HG03378 (cell line): Measurements from ENCODE around the gene EPB41L5.
"Not testable (repeated sequence)": the region's sequence is repeated elsewhere in the genome, so short reads cannot be mapped to it uniquely, and the experiment has no call there.

Experiments
- ATAC-seq: cut with Tn5 transposase; IDR thresholded peaks from one replicate; pipeline ENCODE4 v1.9.1; 2021; ENCODE audit warnings: mild to moderate bottlenecking, moderate library complexity; ENCODE audit not compliant: unreplicated experiment

Gene EPB41L5

DNA sequence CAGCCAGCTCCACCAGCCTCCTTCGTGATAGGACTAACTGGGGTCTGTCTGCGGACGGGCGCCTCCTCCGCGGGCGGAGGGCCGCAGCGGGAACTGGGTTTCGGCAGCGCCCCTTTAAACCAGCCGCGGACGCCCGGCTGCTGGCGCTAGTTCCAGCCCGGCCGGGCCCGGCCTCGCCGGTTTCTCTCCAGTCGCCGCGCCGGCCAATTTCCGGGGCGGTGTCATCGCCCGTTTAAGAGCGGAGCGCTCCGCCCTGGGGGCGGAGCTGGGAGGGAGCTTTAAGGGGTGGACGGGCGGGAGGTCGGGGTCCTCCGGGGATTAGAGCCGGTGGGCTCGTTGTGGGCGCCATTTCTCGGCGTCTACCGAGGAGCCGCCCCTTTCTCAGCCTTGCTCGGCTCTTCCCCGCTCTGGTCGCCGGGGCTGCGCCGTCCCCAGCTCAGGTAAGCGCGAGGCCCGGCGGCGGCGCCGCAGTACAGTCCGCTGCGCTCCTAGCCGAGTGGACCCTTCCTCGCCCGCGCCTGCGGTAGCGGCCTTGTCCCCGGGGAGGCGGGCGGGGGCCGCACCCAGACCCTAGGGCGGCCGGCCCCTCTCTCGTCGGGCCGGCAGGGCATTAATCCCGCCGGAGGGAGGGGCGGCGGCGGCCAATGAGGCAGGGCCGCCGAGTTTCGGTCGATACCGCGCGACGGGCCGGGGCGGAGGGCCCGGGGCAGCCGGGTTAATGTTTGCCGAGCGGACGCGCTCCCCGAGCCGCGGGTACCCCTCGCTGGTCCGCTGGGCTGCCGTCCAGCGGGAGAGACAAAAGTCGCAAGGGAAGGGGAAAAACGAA is at the start of gene EPB41L5:
Gene EPB41L5 (plus strand): TSS at position 307 of the 826 bp plus-strand sequence. CDS start 6,008 bp downstream, outside the sequence.
- peak; percentile 86 for ATAC-seq

DNA sequence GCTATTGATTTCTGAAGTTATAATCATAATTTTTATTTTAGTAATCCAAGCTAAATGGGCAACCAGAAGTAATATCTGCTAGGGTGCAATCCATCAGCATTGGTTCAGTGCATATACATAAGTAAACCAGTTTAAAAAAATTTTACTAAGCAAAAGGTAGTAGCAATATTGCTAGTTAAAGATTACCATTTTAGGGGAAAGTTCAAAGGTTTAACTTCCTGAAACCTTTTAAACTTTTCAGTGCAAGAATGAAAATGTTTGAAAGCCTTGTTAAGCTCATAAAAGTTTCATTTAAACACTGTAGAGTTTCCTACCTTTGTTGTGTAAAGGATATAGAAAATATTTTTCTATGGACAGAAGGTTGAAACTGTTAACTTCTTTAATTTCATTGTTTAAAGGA is 31.0 kb upstream of the EPB41L5 start:
- no peak for ATAC-seq

DNA sequence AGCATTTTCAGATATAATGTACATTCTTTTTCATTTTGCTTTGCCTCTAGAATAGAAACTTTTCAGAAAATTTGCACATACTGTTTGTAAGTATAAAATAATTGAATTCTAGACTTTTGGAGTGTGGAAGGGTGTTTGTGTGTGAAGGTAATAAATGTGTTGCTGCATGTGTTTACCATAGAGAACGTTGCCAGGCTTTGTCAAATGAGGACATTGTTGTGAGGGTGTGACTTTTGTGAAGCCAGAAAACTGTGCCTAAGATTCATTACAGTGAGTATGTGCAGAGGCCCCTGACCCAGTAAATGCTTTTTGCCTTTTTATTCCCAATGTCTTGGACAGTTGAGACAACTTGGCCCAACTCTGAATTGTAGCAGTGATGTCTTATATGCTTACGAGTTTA is 30.4 kb upstream of the EPB41L5 start:
- ATAC-seq = no peak

DNA sequence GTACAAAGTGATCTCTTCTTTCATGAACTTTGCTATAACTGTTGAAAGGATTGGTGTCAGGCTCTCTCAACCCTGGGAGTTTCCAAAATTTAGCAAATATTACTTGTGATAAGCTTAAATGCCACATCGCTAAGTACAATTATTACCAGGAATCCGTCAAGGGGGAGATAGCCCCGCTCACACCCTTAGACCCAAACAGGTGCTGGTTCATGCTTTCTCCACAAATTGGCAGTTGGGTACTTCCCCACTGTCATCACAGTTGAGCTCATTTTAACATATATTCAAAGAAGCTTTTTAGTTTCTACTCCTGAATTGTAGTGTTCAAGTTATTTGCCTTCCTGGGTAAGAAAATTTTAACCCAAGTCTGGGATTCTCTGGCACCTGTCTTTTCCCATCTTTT is 29.8 kb upstream of the EPB41L5 start:
- no peak for ATAC-seq

DNA sequence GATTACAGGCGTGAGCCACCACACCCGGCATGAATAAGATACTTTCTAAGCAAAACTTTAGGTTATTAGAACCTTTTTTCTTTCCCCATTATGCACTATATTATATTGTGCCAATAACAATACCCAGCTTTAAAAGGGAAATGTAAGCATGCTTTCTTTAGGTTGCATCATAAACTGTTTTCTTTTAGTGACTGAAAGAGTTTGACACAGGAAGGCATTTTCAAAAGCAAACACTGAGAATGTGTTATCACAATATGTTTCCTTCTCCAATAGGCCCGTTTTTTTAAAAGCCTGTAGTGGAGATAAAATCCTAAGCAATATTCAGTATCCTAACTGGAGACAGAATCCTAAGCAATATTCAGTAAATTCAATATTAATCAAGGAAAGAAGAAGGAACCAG is 16.7 kb upstream of the EPB41L5 start:
- ATAC-seq = no peak

DNA sequence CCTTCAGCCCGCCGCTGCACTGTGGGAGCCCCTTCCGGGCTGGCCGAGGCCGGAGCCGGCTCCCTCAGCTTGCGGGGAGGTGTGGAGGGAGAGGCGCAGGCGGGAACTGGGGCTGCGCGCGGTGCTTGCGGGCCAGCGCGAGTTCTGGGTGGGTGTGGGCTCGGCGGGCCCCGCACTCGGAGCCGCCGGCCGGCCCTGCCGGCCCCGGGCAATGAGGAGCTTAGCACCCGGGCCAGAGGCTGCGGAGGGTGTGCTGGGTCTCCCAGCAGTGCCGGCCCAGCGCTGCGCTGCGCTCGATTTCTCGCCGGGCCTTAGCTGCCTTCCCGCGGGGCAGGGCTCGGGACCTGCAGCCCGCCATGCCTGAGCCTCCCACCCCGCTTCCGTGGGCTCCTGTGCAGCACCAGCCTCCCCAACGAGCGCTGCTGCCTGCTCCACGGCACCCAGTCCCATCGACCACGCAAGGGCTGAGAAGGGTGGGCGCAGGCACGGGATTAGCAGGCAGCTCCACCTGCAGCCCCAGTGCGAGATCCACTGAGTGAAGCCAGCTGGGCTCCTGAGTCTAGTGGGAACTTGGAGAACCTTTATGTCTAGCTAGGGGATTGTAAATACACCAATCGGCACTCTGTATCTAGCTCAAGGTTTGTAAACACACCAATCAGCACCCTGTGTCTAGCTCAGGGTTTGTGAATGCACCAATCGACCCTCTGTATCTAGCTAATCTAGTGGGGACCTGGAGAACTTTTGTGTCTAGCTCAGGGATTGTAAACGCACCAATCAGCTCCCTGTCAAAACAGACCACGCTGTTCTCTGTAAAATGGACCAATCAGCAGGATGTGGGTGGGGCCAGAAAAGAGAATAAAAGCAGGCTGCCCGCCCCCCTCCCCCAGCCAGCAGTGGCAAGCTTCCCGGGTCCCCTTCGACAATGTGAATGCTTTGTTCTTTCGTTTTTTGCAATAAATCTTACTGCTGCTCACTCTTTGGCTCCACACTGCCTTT is 15.7 kb upstream of the EPB41L5 start:
- not testable (repeated sequence) for ATAC-seq

DNA sequence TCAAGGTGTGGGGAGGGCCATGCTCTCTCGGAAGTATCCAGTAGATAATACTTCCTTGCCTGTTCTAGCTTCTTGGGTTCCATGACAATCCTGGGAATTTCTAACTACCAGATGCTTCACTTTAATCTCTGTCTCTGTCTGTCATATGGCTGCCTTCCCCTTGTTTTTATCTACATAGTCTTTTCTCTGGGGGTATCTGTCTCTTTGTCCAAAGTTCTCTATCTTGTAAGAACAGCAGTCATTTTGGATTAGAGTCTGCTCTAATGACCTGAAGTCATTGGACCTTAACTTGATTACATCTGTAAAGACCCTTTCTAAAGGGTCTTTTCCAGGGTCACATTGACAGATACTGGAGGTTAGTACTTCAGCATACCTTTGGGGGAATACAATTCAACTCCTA is 11.4 kb upstream of the EPB41L5 start:
- ATAC-seq = no peak

DNA sequence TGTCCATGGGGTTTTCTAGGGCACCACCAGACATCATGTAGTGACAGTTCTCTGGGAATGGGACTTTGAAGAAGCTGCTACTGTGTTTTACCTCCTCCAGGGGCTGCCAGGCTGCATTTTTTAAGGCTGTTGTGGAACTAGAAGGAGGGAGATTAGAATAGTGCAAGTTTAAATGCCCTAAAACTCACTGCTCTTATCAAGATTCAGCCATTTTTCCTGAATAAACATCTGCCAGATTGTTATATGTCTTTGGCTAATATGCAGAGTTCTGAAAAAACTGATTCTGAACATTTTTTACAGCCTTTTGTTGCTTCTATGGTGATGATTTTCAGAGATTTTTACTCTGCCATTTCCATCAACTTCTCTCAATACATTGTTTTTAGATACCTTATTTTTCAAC is 8.6 kb upstream of the EPB41L5 start:
- no peak for ATAC-seq

DNA sequence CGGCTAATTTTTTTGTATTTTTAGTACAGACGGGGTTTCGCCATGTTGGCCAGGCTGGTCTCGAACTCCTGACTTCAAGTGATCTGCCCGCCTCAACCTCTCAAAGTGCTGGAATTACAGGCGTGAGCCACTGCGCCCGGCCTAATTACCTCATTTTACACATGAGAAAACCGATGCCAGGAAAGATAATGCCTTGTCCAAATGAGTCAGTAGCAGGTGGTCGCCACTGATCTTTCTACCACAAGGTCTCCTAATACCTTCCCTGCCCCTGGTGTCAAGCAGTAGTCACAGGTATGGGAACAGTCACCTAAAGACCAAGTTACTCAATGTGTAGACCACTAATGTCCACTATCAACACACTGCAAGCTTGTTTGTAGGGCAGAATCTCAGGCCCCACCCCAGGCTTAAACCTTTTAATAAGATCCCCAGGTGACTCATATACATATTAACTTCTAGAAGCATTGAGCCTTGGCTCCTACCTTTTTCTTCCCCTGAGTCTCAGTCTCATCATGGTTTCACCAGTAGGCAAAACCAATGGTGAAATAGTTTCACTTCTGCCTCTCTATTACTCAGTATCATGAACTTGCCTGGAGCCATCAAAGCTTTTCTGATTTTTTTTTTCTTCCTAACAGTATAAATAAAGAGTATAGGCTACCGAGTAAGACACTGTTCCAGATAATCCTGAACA is 6.9 kb upstream of the EPB41L5 start:
- peak; percentile 98 for ATAC-seq

DNA sequence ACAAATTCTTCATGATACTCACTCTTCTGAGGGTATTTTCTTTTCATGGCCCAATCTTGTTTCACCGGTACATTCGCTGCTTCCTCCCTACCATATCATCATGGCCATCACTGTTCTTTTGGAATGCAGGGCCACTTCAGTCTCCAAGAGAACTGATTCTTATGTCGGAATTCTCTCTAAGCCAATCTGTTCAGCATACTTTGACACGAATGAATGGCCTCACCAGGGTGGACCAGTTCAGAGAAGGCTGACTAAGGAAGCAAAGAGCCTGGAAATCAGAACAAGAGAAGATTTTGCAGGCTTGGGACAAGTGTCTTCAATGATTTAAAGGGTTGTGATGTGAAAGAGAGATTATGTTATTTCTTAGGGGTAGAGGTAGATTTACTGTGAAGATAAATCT is 5.0 kb upstream of the EPB41L5 start:
- ATAC-seq = no peak

DNA sequence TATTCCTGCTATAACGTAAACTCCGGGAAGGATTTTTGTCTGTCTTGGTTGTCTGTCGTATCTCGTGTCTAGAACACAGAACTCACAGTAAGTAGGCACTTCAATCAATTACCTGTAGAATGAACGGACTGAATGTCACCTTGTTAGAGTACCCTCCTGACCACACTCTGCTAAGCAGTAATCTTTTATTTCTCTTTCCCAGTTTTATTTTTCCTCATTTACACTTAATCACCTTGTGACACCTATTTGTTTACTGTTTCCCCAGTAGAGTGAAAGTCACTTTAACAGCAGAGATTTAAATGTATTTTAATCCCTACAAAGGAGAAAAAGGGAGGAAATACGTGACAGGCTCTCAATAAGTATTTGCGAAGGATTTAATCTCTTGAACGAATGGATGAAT is 514 bp upstream of the EPB41L5 start:
- ATAC-seq = no peak

DNA sequence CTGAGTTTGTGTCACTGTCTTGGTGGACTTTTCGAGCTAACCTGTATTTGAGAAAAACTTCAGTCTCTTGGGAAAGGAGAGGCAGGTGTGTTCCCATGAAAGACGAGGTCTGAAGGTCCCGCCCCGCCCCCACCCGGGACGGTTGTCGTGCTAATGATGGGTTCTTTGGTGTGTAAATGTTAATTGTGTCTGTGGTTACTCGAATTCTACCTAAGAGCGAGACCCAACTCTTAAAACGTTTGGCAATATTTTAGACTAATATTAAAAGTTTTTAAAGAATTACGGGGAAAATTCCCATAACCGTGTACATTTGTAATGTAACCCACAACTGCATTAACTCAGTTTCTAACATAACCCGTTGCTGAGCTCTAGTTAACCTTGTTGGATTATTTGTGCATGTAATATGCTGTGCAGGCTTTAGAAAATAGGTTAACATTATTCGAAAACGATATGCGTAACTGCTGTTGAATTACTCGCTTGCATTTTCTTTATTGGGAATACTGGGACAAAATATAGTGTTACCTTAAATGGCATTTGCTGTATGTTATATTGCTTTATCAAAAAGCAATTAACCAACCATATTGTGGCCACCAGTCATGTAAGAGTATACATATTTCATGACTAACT is 833 bp downstream of the EPB41L5 start:
- no peak for ATAC-seq

DNA sequence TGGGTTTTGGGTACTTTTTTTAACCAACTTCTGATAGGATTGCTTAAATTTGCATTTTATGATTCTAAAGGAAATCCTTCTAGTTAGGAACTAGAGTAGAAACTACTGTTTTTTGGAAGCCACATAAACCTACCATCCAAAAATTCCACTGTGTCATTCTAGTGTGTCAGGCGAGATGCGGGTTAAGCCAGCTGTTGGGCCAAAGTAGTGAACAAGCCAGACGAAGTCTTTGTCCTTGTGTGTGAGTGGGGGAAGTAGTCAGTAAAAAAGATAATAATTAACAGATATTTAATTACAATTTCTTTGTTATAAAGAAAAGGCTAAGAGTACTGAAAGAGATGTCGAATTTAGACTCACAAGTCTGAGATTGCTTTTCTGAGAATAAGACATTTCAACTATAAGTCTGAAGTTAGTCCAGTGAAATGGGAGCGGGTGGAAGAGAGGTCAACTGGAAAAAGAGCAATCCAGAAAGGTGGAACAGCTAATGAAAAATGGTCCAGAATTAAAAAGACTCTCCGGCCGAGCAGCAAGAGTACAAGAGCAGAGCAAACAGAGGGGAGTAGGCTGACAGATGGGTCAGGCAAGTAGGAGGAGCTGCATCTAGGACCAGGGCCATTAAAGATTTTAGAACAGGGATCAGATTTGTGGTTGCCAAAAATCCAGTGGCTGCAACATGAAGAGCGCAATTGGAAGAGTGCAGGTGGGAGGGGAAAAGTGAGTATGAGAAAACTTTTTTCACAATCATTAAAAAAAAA is 1.5 kb downstream of the EPB41L5 start:
- ATAC-seq = no peak

DNA sequence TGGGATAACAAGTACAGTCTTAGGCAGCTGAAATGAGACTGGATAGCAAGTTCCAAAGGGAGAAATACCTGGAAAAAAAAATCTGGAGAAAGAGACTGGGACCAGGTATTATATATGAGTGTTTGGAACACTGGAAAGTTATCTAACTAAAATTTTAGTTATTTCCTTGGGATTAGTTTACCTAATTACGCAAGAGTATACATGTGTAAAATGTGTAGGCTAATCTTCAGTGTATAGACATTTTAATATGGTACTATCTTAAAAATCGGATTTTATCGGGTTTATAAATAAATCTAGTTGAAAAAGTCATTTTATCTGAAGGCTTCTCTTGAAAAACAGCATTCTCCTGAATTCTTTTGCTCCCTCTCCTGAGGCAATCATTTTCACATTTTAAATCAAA is 3.9 kb downstream of the EPB41L5 start:
- ATAC-seq = no peak

DNA sequence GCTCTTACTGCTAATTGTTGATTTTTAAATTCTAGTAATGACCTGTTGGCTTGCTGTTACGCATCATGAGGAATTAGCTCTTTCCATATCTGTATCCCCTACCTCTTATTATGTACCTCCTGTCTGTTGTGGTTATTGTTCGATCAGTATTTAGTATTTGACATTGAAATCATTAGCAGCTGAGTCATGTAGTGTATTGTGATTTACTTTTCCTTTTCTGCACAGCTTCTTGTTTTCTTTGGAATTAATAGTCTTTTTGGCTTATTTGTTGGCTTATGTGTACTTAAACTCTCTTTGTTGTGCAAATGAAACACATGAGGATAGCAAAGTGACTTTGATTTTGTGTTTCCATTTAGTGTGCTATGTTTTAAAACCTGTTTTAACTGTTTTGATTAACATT is 4.3 kb downstream of the EPB41L5 start:
- ATAC-seq = no peak

DNA sequence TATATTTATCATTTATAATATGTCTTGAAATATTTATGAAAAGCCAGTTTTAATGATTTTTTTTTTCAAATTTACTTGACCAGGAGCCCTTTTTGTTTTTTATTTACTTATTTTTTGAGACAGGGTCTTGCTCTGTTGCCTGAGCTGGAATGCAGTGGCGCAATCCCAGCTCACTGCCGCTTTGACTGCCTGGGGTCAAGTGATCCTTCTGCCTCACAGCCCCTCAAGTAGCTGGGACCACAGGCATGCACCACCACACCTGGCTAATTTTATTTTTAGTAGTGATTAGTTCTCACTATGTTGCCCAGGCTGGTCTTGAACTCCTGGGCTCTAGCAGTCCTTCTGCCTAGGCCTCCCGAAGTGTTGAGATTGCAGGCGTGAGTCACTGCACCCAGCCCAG is 5.7 kb downstream of the EPB41L5 start:
- no peak for ATAC-seq

DNA sequence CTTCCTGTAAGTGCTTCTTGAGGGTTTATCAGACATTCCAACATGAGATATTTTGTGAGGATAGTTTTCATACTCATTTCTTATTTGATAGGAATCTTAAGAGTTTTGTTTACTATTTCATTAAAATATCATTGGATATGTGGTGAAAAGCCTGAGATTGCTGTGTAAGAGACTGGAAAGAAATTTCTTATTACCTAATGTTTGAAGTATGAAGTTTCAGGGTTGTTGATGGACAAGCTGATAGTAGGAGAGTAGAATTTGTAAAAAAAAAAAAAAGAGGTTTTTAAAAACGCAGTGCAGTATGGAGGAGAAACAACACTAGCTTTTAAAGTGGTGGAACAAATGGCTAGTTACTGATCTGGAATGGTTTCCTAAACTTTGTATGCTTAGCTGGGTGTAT is 7.7 kb downstream of the EPB41L5 start:
- ATAC-seq = no peak

DNA sequence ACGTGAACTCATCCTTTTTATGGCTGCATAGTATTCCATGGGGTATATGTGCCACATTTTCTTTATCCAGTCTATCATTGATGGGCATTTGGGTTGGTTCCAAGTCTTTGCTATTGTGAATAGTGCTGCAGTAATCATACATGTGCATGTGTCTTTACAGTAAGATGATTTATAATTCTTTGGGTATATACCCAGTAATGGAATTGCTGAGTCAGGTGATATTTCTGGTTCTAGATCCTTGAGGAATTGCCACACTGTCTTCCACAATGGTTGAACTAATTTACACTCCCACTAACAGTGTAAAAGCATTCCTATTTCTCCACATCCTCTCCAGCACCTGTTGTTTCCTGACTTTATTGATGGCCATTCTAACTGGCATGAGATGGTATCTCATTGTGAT is 9.6 kb downstream of the EPB41L5 start:
- ATAC-seq = not testable (repeated sequence)

DNA sequence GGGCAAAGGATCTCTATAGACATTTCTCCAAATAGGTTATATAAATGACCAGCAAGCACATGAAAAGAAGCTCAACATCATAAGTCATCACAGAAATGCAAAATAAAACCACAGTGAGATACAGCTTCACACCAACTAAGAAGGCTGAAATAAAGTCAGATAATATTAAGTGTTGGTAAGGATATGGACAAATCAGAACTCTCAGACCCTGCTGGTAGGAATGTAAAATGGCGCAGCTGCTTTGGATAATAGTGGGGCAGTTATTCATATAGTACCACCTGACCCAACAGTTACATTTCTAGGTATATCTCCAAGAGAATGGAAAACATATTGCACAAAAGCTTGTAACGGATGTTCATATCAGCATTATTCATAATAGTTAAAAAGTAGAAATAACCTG is 14.0 kb downstream of the EPB41L5 start:
- ATAC-seq = no peak

DNA sequence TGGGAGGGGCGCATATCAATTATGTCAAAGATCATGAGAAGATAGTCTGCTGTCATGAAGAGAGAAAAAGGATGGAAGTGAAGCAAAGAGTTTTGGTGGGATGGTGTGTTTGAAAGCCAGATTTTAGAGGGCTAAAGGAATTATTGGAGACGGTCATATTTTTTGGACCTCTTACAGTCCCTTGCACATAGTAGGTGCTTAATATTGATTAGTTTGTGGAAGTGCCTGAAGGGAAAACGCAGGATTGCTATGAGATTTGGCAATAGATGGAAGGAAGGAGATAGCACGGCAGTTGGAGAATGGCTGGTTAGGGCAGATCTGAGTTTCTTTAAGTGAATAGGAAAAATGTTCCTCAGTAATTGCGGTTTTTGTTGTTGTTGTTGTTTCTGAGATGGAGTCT is 15.9 kb downstream of the EPB41L5 start:
- ATAC-seq = no peak
